Effector memory CD4-positive, alpha-beta T cell (primary cell): ENCODE results near the gene ADAMTS4.

ENCODE experiments used
- DNase-seq, 3 donors: peaks; one replicate each; pipeline ENCODE4 v3.0.0-alpha.2; 2020
- H3K27ac ChIP-seq: 2 replicates; pipeline ENCODE4 v1.7.0; 2013; ENCODE audit warnings: mild to moderate bottlenecking, low read length, moderate library complexity; ENCODE audit not compliant: insufficient read depth, poor library complexity, severe bottlenecking
- H3K27me3 ChIP-seq: replicated peaks from 2 replicates; pipeline ENCODE4 v1.7.0; 2013; ENCODE audit warnings: mild to moderate bottlenecking, low read length; ENCODE audit not compliant: insufficient read depth, control insufficient read depth, poor library complexity, severe bottlenecking
- H3K36me3 ChIP-seq: 2 replicates; pipeline ENCODE4 v1.7.0; 2013; ENCODE audit warnings: mild to moderate bottlenecking, low read length, moderate library complexity; ENCODE audit not compliant: control insufficient read depth, insufficient read depth
- H3K4me1 ChIP-seq: 2 replicates; pipeline ENCODE4 v1.7.0; 2013; ENCODE audit warnings: low read length, mild to moderate bottlenecking; ENCODE audit not compliant: control insufficient read depth, insufficient read depth, poor library complexity, severe bottlenecking
- H3K4me3 ChIP-seq: 2 replicates; pipeline ENCODE4 v1.7.0; 2013; ENCODE audit warnings: low read length, low read depth, mild to moderate bottlenecking; ENCODE audit not compliant: insufficient read depth, poor library complexity, severe bottlenecking
- H3K9me3 ChIP-seq: 2 replicates; pipeline ENCODE4 v1.7.0; 2013; ENCODE audit warnings: mild to moderate bottlenecking, low read length, moderate library complexity; ENCODE audit not compliant: control insufficient read depth

Gene ADAMTS4

GRCh38 chr1:161195171-161195570, 3.7 kb downstream of the ADAMTS4 start:
- Histone ChIP-seq H3K4me1 (peaks cover 12% of the 10 kb centered on the region), H3K9me3 (no peaks in the 10 kb centered on the region), H3K27me3 (no peaks in the 10 kb centered on the region), H3K27ac (no peak overlapping the region), H3K4me3 (no peak overlapping the region), H3K36me3 (no peaks in the 10 kb centered on the region)
- DNase-seq, result no peak

DNA sequence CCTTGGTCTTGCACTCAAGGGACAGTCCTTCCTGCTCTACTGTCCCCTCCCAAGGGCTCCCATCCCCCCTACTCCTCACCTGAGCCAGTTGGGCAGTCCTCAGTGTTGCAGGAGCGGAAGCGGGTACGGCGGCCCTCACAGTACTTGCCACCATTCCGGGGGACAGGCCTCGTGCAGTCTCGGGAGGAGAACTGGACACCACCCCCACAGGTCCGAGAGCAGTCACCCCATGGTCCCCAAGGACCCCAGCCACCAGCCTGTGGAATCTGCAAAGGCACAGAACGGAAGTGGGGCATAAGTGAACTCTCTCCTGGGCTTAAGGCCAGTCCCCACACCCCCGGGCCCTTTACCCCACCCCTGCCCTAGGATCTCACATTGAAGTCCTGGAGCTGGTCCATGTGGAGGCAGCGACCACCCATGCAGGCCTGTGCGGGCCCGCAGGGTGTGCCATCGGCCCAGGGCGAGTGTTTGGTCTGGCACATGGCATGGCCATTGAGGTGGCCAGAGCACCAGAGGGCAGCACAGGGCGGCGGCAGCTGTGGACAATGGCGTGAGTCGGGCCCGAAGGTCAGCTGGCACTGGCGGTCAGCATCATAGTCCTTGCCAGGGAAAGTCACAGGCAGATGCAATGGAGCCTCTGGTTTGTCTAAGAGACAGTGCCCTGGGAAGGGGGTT, 5.2 kb downstream of the ADAMTS4 start:
- Histone ChIP-seq H3K36me3 (no peaks in the 10 kb centered on the region), H3K27ac (no peak overlapping the region), H3K4me3 (no peak overlapping the region), H3K9me3 (no peaks in the 10 kb centered on the region), H3K4me1 (peaks cover 8% of the 10 kb centered on the region), H3K27me3 (no peaks in the 10 kb centered on the region)
- no peak for DNase-seq

- DNase-seq, result peak; percentile 38 to 60 (median 42)
These were observed 6.1 kb downstream of the ADAMTS4 start for GRCh38 chr1:161192476-161193465.

DNA sequence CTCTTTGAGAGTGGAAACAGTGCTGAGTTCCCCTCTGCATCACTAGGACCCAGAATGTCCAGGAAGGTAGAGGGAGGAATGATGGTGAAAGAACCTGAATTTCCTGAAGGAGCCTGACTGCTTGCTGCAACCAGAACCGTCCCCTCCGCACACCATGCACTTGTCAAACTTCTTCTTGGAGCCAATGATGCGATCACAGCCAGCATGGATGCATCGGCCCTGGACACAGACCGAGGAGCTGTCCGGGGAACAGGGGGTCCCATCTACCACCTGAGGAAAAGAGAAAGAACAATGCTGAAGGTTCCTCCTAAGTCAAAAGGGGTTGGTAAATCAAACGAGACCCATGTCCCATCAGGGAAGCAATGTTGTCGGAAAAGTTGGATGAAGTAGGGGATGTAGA, 6.9 kb downstream of the ADAMTS4 start:
- no peak for DNase-seq
- Histone ChIP-seq H3K4me3 (no peak overlapping the region), H3K4me1 (peaks cover 24% of the 10 kb centered on the region)

More at GRCh38 chr1:161192476-161193465, 6.1 kb downstream of the ADAMTS4 start:
- Histone ChIP-seq H3K27ac (no peak overlapping the region), H3K27me3 (no peaks in the 10 kb centered on the region), H3K36me3 (no peaks in the 10 kb centered on the region), H3K9me3 (no peaks in the 10 kb centered on the region), H3K4me3 (no peak overlapping the region), H3K4me1 (peaks cover 16% of the 10 kb centered on the region)

GRCh38 chr1:161190962-161191521, 7.8 kb downstream of the ADAMTS4 start:
- no peaks in the 10 kb centered on the region for H3K36me3 ChIP-seq
- H3K9me3 ChIP-seq, result no peaks in the 10 kb centered on the region
- no peak for DNase-seq
- peaks cover 33% of the 10 kb centered on the region for H3K4me1 ChIP-seq
- H3K27ac ChIP-seq, result no peak overlapping the region
- H3K4me3 ChIP-seq, result no peak overlapping the region
- H3K27me3 ChIP-seq, result no peaks in the 10 kb centered on the region

More for the DNA sequence above, 6.9 kb downstream of the ADAMTS4 start:
- no peaks in the 10 kb centered on the region for H3K36me3 ChIP-seq
- no peak overlapping the region for H3K27ac ChIP-seq
- H3K27me3 ChIP-seq, result no peaks in the 10 kb centered on the region
- H3K9me3 ChIP-seq, result no peaks in the 10 kb centered on the region

DNA sequence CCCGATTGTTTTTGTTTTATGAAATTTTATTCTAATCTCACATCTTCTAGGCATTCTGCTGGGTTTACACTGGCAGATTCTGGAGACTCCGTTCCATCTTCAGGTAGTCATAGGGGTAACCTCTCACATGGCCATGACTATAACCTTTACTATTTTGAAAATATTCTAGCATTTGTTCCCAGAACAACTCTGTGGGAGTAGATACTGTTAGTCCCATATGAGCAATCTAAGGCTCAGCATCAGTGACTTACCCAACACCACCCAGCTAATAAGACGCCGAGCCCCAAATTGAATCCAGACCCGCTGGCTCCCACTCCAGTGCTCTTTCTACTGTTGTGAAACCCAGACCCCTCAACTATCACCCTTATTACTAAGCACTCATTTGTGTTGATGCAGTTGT, 9.8 kb downstream of the ADAMTS4 start:
- H3K36me3 ChIP-seq, result no peaks in the 10 kb centered on the region
- H3K4me1 ChIP-seq, result peaks cover 50% of the 10 kb centered on the region
- H3K27me3 ChIP-seq, result no peaks in the 10 kb centered on the region
- H3K27ac ChIP-seq, result no peak overlapping the region
- no peak overlapping the region for H3K4me3 ChIP-seq
- no peak for DNase-seq
- no peaks in the 10 kb centered on the region for H3K9me3 ChIP-seq

- Histone ChIP-seq H3K9me3 (no peaks in the 10 kb centered on the region), H3K27ac (peak overlapping the region; percentile 36), H3K36me3 (no peaks in the 10 kb centered on the region), H3K4me1 (peaks cover 56% of the 10 kb centered on the region), H3K27me3 (no peaks in the 10 kb centered on the region), H3K4me3 (no peak overlapping the region)
- DNase-seq, result no peak
These were observed 10.5 kb downstream of the ADAMTS4 start for GRCh38 chr1:161188381-161188780.

GRCh38 chr1:161187311-161187710, 11.5 kb downstream of the ADAMTS4 start:
- no peak for DNase-seq
- H3K27ac ChIP-seq, result peak overlapping the region; percentile 50

DNA sequence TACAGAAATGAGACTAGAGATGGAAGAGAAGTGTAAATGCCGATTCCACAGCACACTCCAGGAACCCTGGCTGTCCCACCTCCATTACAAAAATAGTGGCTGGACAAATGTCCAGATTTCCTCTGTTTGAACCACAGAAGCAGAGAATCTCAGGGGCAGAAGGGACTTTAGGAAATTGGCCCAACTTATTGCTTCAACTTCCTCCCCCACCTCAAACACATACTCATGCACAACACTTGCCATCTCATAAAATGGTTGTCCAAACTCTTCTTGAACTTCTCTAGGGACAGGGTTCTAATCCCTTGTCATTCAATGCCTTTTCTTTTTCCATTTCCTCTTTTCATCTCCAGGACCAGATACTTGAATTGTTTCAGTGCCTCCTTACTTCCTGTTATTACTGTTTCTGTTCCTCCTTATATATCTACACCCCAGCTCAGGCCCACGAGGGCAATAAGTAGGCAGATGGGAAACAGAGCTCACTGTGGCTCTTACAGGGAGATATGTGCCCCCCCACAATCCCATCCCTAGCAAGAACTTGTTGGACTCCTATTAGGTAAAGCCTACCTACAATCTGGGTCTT, 13.0 kb downstream of the ADAMTS4 start:
- H3K4me3 ChIP-seq, result no peak overlapping the region
- peaks cover 77% of the 10 kb centered on the region for H3K4me1 ChIP-seq
- no peaks in the 10 kb centered on the region for H3K27me3 ChIP-seq
- DNase-seq, result no peak
- no peaks in the 10 kb centered on the region for H3K36me3 ChIP-seq
- no peaks in the 10 kb centered on the region for H3K9me3 ChIP-seq
- H3K27ac ChIP-seq, result peak overlapping the region; percentile 50

More at GRCh38 chr1:161187311-161187710, 11.5 kb downstream of the ADAMTS4 start:
- H3K9me3 ChIP-seq, result no peaks in the 10 kb centered on the region
- H3K4me1 ChIP-seq, result peaks cover 63% of the 10 kb centered on the region
- H3K27me3 ChIP-seq, result no peaks in the 10 kb centered on the region
- no peaks in the 10 kb centered on the region for H3K36me3 ChIP-seq
- H3K4me3 ChIP-seq, result no peak overlapping the region
